ENCODE results near the gene CD55.

DNA sequence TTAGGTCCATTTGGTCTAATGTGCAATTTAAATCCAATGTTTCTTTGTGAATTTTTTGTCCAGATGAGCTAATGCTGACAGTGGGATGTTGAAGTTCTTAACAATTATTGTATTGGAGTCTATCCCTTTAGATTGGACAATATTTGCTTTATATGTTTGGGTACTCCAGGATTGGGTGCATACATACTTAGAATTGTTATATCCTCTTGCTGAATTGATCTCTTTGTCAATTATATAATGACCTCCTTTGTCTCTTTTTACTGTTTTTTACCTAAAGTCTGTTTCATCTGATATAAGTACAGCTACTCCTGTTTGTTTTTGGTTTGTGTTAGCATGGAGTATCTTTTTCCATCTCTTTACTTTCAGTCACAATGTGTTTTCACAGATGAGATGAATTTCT, 22.2 kb downstream of the CD55 start:
- TF ChIP-seq POLR2A (IDR thresholded peaks at IDR 0.05; ENCODE audit: low read depth, low read length), result no peak
- no peak for TF ChIP-seq TAF1 (IDR thresholded peaks at IDR 0.05; ENCODE audit: low read depth, low read length)

Data from GM12891 (cell line).